ENCODE results near the gene ZNF845. TPM values are rescaled to one million over a fixed set of nuclear protein-coding genes. Genes with fewer than 3 reads are reported as not detected.
"Not testable (repeated sequence)": the region's sequence is repeated elsewhere in the genome, so short reads cannot be mapped to it uniquely, and the experiment has no call there.

The ZNF845 gene
- total RNA-seq, 2 experiments from 2014 or later = 6.8 to 7.2 TPM

DNA sequence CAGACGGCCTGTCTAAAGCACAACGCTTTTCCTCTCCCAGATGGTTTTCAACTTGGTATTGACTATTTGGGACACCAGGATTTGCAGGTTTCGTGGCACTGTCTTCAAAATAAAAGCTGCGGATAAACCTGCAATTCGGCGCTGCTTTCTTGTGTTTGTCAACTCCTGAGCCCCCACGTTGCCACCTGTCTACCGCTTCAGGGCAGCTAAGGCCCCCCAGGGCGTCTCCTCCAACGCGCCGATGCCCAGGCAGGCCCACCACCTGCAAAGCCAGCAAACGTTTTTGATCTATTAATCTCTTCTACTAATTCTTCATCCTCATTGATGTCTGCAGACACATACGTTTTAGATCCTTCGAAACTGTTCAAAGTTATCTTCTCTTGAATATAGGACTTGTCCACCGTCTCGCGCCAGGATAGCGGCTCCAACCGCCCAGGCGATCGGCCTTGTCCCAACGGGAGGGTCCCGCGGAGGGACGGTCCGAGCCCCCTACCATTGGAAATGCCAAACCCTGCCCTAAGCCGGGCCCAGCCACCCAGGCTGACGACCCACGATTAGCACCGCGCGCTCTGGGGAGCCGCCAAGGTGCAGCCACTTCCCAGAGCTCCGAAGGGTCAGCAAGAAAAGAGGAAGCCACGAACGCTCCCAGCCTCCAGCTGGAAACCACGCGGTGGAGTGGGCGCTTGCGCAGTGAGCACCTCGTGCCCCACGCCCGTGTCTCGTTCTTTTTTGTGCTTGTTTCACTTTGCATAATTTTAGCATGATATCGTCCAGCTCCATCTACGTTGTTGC is 42.6 kb upstream of the ZNF845 start:
- H3K9me3 ChIP-seq (ENCODE audit: low read length) = peaks cover 5% of the 10 kb centered on the region; the same call in 1 of the 2 replicates
- H3K4me3 ChIP-seq (ENCODE audit: low read depth, low read length, poor library complexity, severe bottlenecking) = no peak overlapping the region
- CTCF ChIA-PET (ENCODE audit: unreplicated experiment) = no interaction called here
- no peaks in the 10 kb centered on the region for H3K4me1 ChIP-seq (ENCODE audit: insufficient read depth, low read length, poor library complexity, severe bottlenecking)
- H2AFZ ChIP-seq (ENCODE audit: low read length) = no peak overlapping the region
- no peak for DNase-seq (ENCODE audit: low spot score)
- BruUV-seq (replicated peaks) = no TSS peak
- H3K79me2 ChIP-seq (ENCODE audit: insufficient read depth, low read depth, low read length) = no peaks in the 10 kb centered on the region
- TF ChIP-seq EZH2phosphoT487 (IDR thresholded peaks at IDR 0.05; ENCODE audit: borderline replicate concordance, low read depth, low read length) = no peak
- TF ChIP-seq, protein P1, sequence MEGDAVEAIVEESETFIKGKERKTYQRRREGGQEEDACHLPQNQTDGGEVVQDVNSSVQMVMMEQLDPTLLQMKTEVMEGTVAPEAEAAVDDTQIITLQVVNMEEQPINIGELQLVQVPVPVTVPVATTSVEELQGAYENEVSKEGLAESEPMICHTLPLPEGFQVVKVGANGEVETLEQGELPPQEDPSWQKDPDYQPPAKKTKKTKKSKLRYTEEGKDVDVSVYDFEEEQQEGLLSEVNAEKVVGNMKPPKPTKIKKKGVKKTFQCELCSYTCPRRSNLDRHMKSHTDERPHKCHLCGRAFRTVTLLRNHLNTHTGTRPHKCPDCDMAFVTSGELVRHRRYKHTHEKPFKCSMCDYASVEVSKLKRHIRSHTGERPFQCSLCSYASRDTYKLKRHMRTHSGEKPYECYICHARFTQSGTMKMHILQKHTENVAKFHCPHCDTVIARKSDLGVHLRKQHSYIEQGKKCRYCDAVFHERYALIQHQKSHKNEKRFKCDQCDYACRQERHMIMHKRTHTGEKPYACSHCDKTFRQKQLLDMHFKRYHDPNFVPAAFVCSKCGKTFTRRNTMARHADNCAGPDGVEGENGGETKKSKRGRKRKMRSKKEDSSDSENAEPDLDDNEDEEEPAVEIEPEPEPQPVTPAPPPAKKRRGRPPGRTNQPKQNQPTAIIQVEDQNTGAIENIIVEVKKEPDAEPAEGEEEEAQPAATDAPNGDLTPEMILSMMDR (conservative IDR thresholded peaks at IDR 0.05; ENCODE audit: low read length) = no peak
- H3K4me2 ChIP-seq (ENCODE audit: low read length) = no peak overlapping the region
- H3K9me2 ChIP-seq (ENCODE audit: insufficient read depth, low read length) = no peaks in the 10 kb centered on the region
- no peaks in the 10 kb centered on the region for H4K20me1 ChIP-seq (ENCODE audit: insufficient read depth, low read length)
- H3K27ac ChIP-seq (ENCODE audit: low read depth, low read length, poor library complexity, severe bottlenecking) = no peak overlapping the region
- intact Hi-C loops (cut with micrococcal nuclease; ENCODE audit: unreplicated experiment) = no loop called here
- POLR2A ChIA-PET = no interaction called here
- H3K36me3 ChIP-seq (ENCODE audit: insufficient read depth, low read length) = no peaks in the 10 kb centered on the region

DNA sequence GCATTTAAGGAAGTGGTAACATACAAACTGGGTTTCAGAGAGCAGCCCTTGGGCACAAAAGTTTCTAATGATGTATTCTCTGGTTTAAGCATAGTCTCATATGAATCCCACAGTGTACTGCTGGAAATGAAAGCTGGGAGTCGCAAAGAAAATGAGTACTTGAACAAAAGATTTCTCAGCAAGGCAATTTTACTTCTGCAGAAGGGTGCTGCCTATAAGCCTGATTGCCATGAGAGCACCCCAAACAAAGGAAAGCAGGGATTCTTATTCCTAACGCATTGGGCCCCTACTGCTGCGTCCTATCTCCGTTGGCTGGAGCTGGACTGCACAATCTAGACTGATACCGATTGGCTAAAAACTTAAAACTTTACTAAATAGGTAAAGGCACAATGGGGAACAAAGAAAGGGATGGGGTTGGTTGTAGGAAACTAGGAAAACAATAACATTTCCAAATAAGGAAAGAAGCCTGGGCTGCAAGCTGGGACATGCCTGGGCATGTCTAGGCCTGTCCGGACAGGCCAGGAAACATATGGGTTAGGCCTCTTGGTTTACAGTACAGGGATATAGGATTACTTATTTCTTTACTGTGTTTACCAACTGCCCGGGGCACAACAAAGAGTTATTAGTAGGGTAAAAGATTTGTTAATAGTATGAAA is 38.6 kb upstream of the ZNF845 start:
- no peak for DNase-seq (ENCODE audit: low spot score)
- no peak overlapping the region for H3K4me3 ChIP-seq (ENCODE audit: low read depth, low read length, poor library complexity, severe bottlenecking)
- H4K20me1 ChIP-seq (ENCODE audit: insufficient read depth, low read length) = no peaks in the 10 kb centered on the region
- H3K9me3 ChIP-seq (ENCODE audit: low read length) = peaks cover 5% of the 10 kb centered on the region; the same call in 1 of the 2 replicates
- CTCF ChIA-PET (ENCODE audit: unreplicated experiment) = no interaction called here
- no peaks in the 10 kb centered on the region for H3K36me3 ChIP-seq (ENCODE audit: insufficient read depth, low read length)
- H3K27ac ChIP-seq (ENCODE audit: low read depth, low read length, poor library complexity, severe bottlenecking) = no peak overlapping the region
- BruUV-seq (replicated peaks) = no TSS peak
- TF ChIP-seq, protein P1 (conservative IDR thresholded peaks at IDR 0.05; ENCODE audit: low read length) = no peak
- no peak for TF ChIP-seq EZH2phosphoT487 (IDR thresholded peaks at IDR 0.05; ENCODE audit: borderline replicate concordance, low read depth, low read length)
- H3K9me2 ChIP-seq (ENCODE audit: insufficient read depth, low read length) = no peaks in the 10 kb centered on the region
- no peaks in the 10 kb centered on the region for H3K4me1 ChIP-seq (ENCODE audit: insufficient read depth, low read length, poor library complexity, severe bottlenecking)
- H3K79me2 ChIP-seq (ENCODE audit: insufficient read depth, low read depth, low read length) = no peaks in the 10 kb centered on the region
- POLR2A ChIA-PET = no interaction called here
- H2AFZ ChIP-seq (ENCODE audit: low read length) = no peak overlapping the region
- intact Hi-C loops (cut with micrococcal nuclease; ENCODE audit: unreplicated experiment) = no loop called here
- H3K4me2 ChIP-seq (ENCODE audit: low read length) = no peak overlapping the region

DNA sequence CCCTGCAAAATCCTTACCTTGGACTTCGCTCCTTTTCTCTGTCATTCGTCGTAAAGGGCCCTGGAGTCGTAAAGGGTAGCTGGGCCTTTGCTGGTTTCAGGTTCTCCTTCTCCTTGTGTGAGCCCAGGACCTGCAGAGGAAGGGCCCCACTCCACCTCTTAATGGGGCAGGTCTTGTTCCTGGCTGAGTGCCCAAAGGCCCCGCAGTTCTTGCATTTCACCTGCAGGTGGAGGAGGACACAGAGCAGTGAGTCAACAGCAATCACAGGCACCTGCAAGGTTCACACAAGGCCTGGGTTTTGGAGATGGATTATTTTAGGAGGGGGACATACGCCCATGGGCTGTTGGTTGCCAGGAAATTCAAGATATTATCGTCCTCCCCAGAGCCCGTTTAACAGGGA is 32.2 kb upstream of the ZNF845 start:
- H3K4me3 ChIP-seq (ENCODE audit: low read depth, low read length, poor library complexity, severe bottlenecking); BruUV-seq (replicated peaks); intact Hi-C loops (cut with micrococcal nuclease; ENCODE audit: unreplicated experiment); H3K9me3 ChIP-seq (ENCODE audit: low read length); H3K4me1 ChIP-seq (ENCODE audit: insufficient read depth, low read length, poor library complexity, severe bottlenecking); H3K79me2 ChIP-seq (ENCODE audit: insufficient read depth, low read depth, low read length); H3K27ac ChIP-seq (ENCODE audit: low read depth, low read length, poor library complexity, severe bottlenecking); CTCF ChIA-PET (ENCODE audit: unreplicated experiment); DNase-seq (ENCODE audit: low spot score); POLR2A ChIA-PET; H4K20me1 ChIP-seq (ENCODE audit: insufficient read depth, low read length); H3K4me2 ChIP-seq (ENCODE audit: low read length); H3K9me2 ChIP-seq (ENCODE audit: insufficient read depth, low read length); H3K36me3 ChIP-seq (ENCODE audit: insufficient read depth, low read length); H2AFZ ChIP-seq (ENCODE audit: low read length): not testable (repeated sequence)
